Measurements from ENCODE around the gene S100A1.
"Not testable (repeated sequence)": the region's sequence is repeated elsewhere in the genome, so short reads cannot be mapped to it uniquely, and the experiment has no call there.

Gene S100A1

GRCh38 chr1:153627715-153628626 is at the start of gene S100A1:
S100A1 (plus strand) TSS chr1:153628434; CDS start chr1:153630522, 2,088 bp downstream.
- no peak for DNase-seq

- no peak for DNase-seq
Measured at GRCh38 chr1:153578490-153578889, 49.7 kb upstream of the S100A1 start.

- DNase-seq: no peak
Measured at GRCh38 chr1:153578936-153579335, 49.3 kb upstream of the S100A1 start.

- DNase-seq: not testable (repeated sequence)
Measured at GRCh38 chr1:153582836-153583235, 45.4 kb upstream of the S100A1 start.

- not testable (repeated sequence) for DNase-seq
Measured at GRCh38 chr1:153583514-153583913, 44.7 kb upstream of the S100A1 start.

GRCh38 chr1:153583976-153584375 is 44.3 kb upstream of the S100A1 start:
- no peak for DNase-seq

GRCh38 chr1:153585006-153585405 is 43.2 kb upstream of the S100A1 start:
- no peak for DNase-seq

GRCh38 chr1:153586347-153586746 is 41.9 kb upstream of the S100A1 start:
- DNase-seq: no peak

GRCh38 chr1:153587314-153587713 is 40.9 kb upstream of the S100A1 start:
- no peak for DNase-seq

GRCh38 chr1:153588033-153588432 is 40.2 kb upstream of the S100A1 start:
- DNase-seq: not testable (repeated sequence)

- DNase-seq: no peak
Measured at GRCh38 chr1:153588482-153588881, 39.8 kb upstream of the S100A1 start.

- no peak for DNase-seq
Measured at GRCh38 chr1:153592748-153593147, 35.5 kb upstream of the S100A1 start.

GRCh38 chr1:153597206-153597605 is 31.0 kb upstream of the S100A1 start:
- DNase-seq: no peak

- no peak for DNase-seq
Measured at GRCh38 chr1:153598309-153599172, 29.7 kb upstream of the S100A1 start.

- no peak for DNase-seq
Measured at GRCh38 chr1:153599847-153600246, 28.4 kb upstream of the S100A1 start.

- DNase-seq: no peak
Measured at GRCh38 chr1:153602749-153603148, 25.5 kb upstream of the S100A1 start.

- DNase-seq: no peak
Measured at GRCh38 chr1:153606194-153606593, 22.0 kb upstream of the S100A1 start.

- no peak for DNase-seq
Measured at GRCh38 chr1:153607381-153607780, 20.9 kb upstream of the S100A1 start.

GRCh38 chr1:153608089-153608682 is 20.0 kb upstream of the S100A1 start:
- DNase-seq: no peak

- DNase-seq: no peak
Measured at GRCh38 chr1:153608742-153609584, 19.3 kb upstream of the S100A1 start.

- DNase-seq: no peak
Measured at GRCh38 chr1:153609585-153609907, 18.7 kb upstream of the S100A1 start.

- DNase-seq: no peak
Measured at GRCh38 chr1:153610334-153610733, 17.9 kb upstream of the S100A1 start.

Measured in activated CD4-positive, alpha-beta T cell treated with anti-CD3 and anti-CD28 coated beads for 1 hour (primary cell).